Neural cell (in vitro differentiated cells): Measurements from ENCODE around the gene ISL1. TPM values are rescaled to one million over a fixed set of nuclear protein-coding genes. Genes with fewer than 3 reads are reported as not detected.
A peak's percentile ranks its signal among the peaks of the same experiment; 100 is the strongest.

Source experiments
- H2AFZ ChIP-seq: fragments of 200-600, 300-800 bp; sonication (generic), shearing (Covaris generic); 2 replicates; pipeline ENCODE4 v1.6.0; 2014; ENCODE audit warnings: low read depth, mild to moderate bottlenecking, antibody characterized with exemption, low read length, moderate library complexity
- H3F3A ChIP-seq: fragments of 200-600 bp; shearing (Covaris generic); 2 replicates; pipeline ENCODE4 v1.6.1; 2016; ENCODE audit warnings: mild to moderate bottlenecking, moderate library complexity, mixed read lengths, antibody characterized with exemption, low read length; ENCODE audit not compliant: insufficient read depth, poor library complexity, severe bottlenecking
- H3K27ac ChIP-seq: fragments of 200-600, 300-800 bp; sonication (generic), shearing (Covaris generic); 2 replicates; pipeline ENCODE4 v1.5.1; 2014; ENCODE audit warnings: mild to moderate bottlenecking, low read length, moderate library complexity
- H3K27me3 ChIP-seq: fragments of 300-800, 200-600 bp; sonication (generic), shearing (Covaris generic); 2 replicates; pipeline ENCODE4 v1.6.0; 2014; ENCODE audit warnings: mild to moderate bottlenecking, low read depth, low read length, moderate library complexity; ENCODE audit not compliant: insufficient read depth
- H3K36me3 ChIP-seq: fragments of 300-800, 200-600 bp; sonication (generic), shearing (Covaris generic); 2 replicates; pipeline ENCODE4 v1.5.1; 2014; ENCODE audit warnings: mild to moderate bottlenecking, antibody characterized with exemption, low read length, moderate library complexity; ENCODE audit not compliant: insufficient read depth
- H3K4me2 ChIP-seq: fragments of 300-800, 200-600 bp; sonication (generic), shearing (Covaris generic); 2 replicates; pipeline ENCODE4 v1.6.0; 2014; ENCODE audit warnings: mild to moderate bottlenecking, low read length
- H3K4me3 ChIP-seq: fragments of 300-800, 200-600 bp; sonication (generic), shearing (Covaris generic); 2 replicates; pipeline ENCODE4 v1.5.1; 2014; ENCODE audit warnings: mild to moderate bottlenecking, low read length, moderate library complexity
- H3K79me2 ChIP-seq: fragments of 200-600 bp; shearing (Covaris generic); replicated peaks from 2 replicates; pipeline ENCODE4 v1.6.0; 2014; ENCODE audit warnings: mild to moderate bottlenecking, low read length, moderate library complexity; ENCODE audit not compliant: insufficient read depth
- H3K9ac ChIP-seq: fragments of 300-800, 200-600 bp; sonication (generic), shearing (Covaris generic); 2 replicates; pipeline ENCODE4 v1.6.1; 2016; ENCODE audit warnings: mild to moderate bottlenecking, low read length, mixed read lengths
- H3K9me2 ChIP-seq: fragments of 200-600 bp; shearing (Covaris generic); 2 replicates; pipeline ENCODE4 v1.6.1; 2016; ENCODE audit warnings: mild to moderate bottlenecking, low read length, mixed read lengths; ENCODE audit not compliant: insufficient read depth
- H3K9me3 ChIP-seq: fragments of 200-600, 300-800 bp; sonication (generic), shearing (Covaris generic); 2 replicates; pipeline ENCODE4 v1.6.1; 2016; ENCODE audit warnings: mild to moderate bottlenecking, mixed run types, low read length, moderate library complexity, mixed read lengths
- H4K20me1 ChIP-seq: fragments of 200-600 bp; shearing (Covaris generic); 2 replicates; pipeline ENCODE4 v1.6.1; 2016; ENCODE audit warnings: mild to moderate bottlenecking, mixed run types; ENCODE audit not compliant: insufficient read depth
- EP300 ChIP-seq: fragments of 450-650 bp; conservative IDR thresholded peaks from 2 replicates; pipeline ENCODE4 v1.6.1; 2014; ENCODE audit warnings: antibody characterized with exemption, mild to moderate bottlenecking, moderate library complexity; ENCODE audit not compliant: poor library complexity, severe bottlenecking
- EZH2 ChIP-seq: fragments of 200-600, 300-800 bp; shearing (Covaris generic), sonication (generic); IDR thresholded peaks from 2 replicates; pipeline ENCODE4 v1.6.1; 2014; ENCODE audit warnings: antibody characterized with exemption, low read length, borderline replicate concordance, mild to moderate bottlenecking; ENCODE audit not compliant: insufficient read depth, poor library complexity, severe bottlenecking
- MXI1 ChIP-seq: fragments of 450-650 bp; conservative IDR thresholded peaks from 2 replicates; pipeline ENCODE4 v1.6.1; 2014; ENCODE audit warnings: antibody characterized with exemption, mild to moderate bottlenecking; ENCODE audit not compliant: poor library complexity, severe bottlenecking
- POLR2AphosphoS5 ChIP-seq: IDR thresholded peaks from 2 replicates; pipeline ENCODE4 v1.6.1; 2012
- RAD21 ChIP-seq: fragments of 450-650 bp; conservative IDR thresholded peaks from 2 replicates; pipeline ENCODE4 v1.6.1; 2014; ENCODE audit warnings: antibody characterized with exemption, mild to moderate bottlenecking, moderate library complexity
- SMC3 ChIP-seq: fragments of 450-650 bp; conservative IDR thresholded peaks from 2 replicates; pipeline ENCODE4 v1.6.1; 2014; ENCODE audit warnings: antibody characterized with exemption, mild to moderate bottlenecking, moderate library complexity; ENCODE audit not compliant: poor library complexity
- TAF1 ChIP-seq: IDR thresholded peaks from 2 replicates; pipeline ENCODE4 v1.6.1; 2012; ENCODE audit warnings: low read depth
- polyA plus RNA-seq: library from polyadenylated mRNA; depleted of rRNA; stranded (reverse); fragments of >200 nt; gene quantifications from 2 replicates; pipeline ENCODE4 v1.2.3, GENCODE V29; 2014
- TF ChIP-seq, protein P1 (sequence below): fragments of 450-650 bp; IDR thresholded peaks from 2 replicates; pipeline ENCODE4 v1.5.1; 2014; ENCODE audit warnings: antibody characterized with exemption, mild to moderate bottlenecking, moderate library complexity; ENCODE audit not compliant: poor library complexity, severe bottlenecking
- TF ChIP-seq, protein P2 (sequence below): IDR thresholded peaks from 2 replicates; pipeline ENCODE4 v1.6.1; 2012; ENCODE audit warnings: borderline replicate concordance

ISL1 gene
- polyA plus RNA-seq, 1 donor from 2014 or later, result 27.6 TPM

GRCh38 chr5:51377151-51378060 is 5.8 kb upstream of the ISL1 start:
- peak overlapping the region; percentile 38 for H3K9ac ChIP-seq
- no peaks in the 10 kb centered on the region for H3K9me3 ChIP-seq
- H3K4me3 ChIP-seq, result peak overlapping the region; percentile 82

GRCh38 chr5:51378061-51378409 is 5.2 kb upstream of the ISL1 start:
- no peak overlapping the region for H3K4me2 ChIP-seq
- H4K20me1 ChIP-seq, result no peaks in the 10 kb centered on the region
- H3K9ac ChIP-seq, result peak overlapping the region; percentile 38
- no peak overlapping the region for H2AFZ ChIP-seq
- no peaks in the 10 kb centered on the region for H3F3A ChIP-seq
- peaks cover 56% of the 10 kb centered on the region for H3K79me2 ChIP-seq
- H3K9me3 ChIP-seq, result no peaks in the 10 kb centered on the region
- peaks cover 61% of the 10 kb centered on the region for H3K27me3 ChIP-seq
- H3K4me3 ChIP-seq, result peak overlapping the region; percentile 82
- H3K36me3 ChIP-seq, result no peaks in the 10 kb centered on the region
- H3K9me2 ChIP-seq, result no peaks in the 10 kb centered on the region
- H3K27ac ChIP-seq, result no peak overlapping the region
- TF ChIP-seq POLR2AphosphoS5 (no peak), TAF1 (no peak), RAD21 (no peak), SMC3 (no peak), MXI1 (no peak)
- TF ChIP-seq, protein P1, sequence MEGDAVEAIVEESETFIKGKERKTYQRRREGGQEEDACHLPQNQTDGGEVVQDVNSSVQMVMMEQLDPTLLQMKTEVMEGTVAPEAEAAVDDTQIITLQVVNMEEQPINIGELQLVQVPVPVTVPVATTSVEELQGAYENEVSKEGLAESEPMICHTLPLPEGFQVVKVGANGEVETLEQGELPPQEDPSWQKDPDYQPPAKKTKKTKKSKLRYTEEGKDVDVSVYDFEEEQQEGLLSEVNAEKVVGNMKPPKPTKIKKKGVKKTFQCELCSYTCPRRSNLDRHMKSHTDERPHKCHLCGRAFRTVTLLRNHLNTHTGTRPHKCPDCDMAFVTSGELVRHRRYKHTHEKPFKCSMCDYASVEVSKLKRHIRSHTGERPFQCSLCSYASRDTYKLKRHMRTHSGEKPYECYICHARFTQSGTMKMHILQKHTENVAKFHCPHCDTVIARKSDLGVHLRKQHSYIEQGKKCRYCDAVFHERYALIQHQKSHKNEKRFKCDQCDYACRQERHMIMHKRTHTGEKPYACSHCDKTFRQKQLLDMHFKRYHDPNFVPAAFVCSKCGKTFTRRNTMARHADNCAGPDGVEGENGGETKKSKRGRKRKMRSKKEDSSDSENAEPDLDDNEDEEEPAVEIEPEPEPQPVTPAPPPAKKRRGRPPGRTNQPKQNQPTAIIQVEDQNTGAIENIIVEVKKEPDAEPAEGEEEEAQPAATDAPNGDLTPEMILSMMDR, result no peak
- TF ChIP-seq, protein P2, sequence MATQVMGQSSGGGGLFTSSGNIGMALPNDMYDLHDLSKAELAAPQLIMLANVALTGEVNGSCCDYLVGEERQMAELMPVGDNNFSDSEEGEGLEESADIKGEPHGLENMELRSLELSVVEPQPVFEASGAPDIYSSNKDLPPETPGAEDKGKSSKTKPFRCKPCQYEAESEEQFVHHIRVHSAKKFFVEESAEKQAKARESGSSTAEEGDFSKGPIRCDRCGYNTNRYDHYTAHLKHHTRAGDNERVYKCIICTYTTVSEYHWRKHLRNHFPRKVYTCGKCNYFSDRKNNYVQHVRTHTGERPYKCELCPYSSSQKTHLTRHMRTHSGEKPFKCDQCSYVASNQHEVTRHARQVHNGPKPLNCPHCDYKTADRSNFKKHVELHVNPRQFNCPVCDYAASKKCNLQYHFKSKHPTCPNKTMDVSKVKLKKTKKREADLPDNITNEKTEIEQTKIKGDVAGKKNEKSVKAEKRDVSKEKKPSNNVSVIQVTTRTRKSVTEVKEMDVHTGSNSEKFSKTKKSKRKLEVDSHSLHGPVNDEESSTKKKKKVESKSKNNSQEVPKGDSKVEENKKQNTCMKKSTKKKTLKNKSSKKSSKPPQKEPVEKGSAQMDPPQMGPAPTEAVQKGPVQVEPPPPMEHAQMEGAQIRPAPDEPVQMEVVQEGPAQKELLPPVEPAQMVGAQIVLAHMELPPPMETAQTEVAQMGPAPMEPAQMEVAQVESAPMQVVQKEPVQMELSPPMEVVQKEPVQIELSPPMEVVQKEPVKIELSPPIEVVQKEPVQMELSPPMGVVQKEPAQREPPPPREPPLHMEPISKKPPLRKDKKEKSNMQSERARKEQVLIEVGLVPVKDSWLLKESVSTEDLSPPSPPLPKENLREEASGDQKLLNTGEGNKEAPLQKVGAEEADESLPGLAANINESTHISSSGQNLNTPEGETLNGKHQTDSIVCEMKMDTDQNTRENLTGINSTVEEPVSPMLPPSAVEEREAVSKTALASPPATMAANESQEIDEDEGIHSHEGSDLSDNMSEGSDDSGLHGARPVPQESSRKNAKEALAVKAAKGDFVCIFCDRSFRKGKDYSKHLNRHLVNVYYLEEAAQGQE, result no peak

More at GRCh38 chr5:51377151-51378060, 5.8 kb upstream of the ISL1 start:
- H3K36me3 ChIP-seq, result no peaks in the 10 kb centered on the region
- H3K27ac ChIP-seq, result no peak overlapping the region
- no peak overlapping the region for H2AFZ ChIP-seq
- H3K4me2 ChIP-seq, result no peak overlapping the region
- peaks cover 50% of the 10 kb centered on the region for H3K79me2 ChIP-seq
- no peaks in the 10 kb centered on the region for H3K9me2 ChIP-seq
- H4K20me1 ChIP-seq, result no peaks in the 10 kb centered on the region
- H3F3A ChIP-seq, result no peaks in the 10 kb centered on the region
- TF ChIP-seq POLR2AphosphoS5 (no peak), MXI1 (no peak), SMC3 (no peak), RAD21 (no peak), EZH2 (no peak), TAF1 (no peak), EP300 (no peak)
- TF ChIP-seq, protein P2, result no peak
- TF ChIP-seq, protein P1, result no peak
- H3K27me3 ChIP-seq, result peaks cover 56% of the 10 kb centered on the region
